ENCODE measurements around the gene SRRT.
A peak's percentile ranks its signal among the peaks of the same experiment; 100 is the strongest.

Gene SRRT

DNA sequence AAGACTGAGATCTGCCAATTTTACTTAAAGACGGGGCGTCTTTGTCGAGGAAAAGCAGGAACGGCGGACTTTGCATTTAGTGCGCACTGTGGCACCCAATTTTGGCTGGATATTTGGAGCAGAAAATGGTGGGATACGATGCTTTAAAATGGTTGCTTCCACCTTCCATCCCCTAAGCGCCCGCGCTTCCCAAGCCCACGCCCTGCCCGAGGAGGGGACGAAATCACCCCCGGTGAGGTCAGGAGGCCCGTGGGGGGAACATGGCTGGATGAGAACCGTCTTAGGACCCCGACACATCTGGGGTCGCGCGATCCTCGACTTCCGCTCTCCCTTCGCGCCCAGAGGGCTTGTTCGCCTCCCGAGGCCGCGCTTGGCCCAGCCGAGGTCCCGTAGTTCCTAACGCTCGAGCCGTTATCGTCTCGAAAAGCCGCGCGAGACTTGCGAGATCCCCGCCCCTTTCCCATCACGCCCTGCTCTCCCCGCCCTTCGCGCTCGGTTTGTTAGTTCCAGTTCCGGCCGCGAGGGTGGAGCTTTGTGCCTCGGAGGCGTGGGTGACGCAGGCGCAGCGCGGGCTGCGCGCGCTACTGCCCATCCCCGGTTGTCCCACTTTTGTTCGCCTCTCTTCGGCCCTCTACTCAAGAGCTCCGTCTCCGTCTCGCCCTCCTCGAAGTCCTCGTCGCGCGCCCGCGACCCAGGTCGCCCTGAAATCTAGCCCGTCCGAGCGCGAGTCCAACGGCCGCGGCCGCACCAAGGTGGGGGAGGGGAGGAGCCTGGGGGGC, at the start of gene SRRT:
TSS of gene SRRT (plus strand) at position 527 of the 779 bp plus-strand sequence. CDS start 488 bp downstream, outside the sequence.
- FAIRE-seq: peak; percentile 98

GRCh38 chr7:100825215-100825671, 49.7 kb upstream of the SRRT start:
- DNase-seq (ENCODE audit: low spot score): peak; percentile 40
- FAIRE-seq: no peak

More for the DNA sequence above, at the start of gene SRRT:
- peak; percentile 100 for DNase-seq (ENCODE audit: low spot score)

DNA sequence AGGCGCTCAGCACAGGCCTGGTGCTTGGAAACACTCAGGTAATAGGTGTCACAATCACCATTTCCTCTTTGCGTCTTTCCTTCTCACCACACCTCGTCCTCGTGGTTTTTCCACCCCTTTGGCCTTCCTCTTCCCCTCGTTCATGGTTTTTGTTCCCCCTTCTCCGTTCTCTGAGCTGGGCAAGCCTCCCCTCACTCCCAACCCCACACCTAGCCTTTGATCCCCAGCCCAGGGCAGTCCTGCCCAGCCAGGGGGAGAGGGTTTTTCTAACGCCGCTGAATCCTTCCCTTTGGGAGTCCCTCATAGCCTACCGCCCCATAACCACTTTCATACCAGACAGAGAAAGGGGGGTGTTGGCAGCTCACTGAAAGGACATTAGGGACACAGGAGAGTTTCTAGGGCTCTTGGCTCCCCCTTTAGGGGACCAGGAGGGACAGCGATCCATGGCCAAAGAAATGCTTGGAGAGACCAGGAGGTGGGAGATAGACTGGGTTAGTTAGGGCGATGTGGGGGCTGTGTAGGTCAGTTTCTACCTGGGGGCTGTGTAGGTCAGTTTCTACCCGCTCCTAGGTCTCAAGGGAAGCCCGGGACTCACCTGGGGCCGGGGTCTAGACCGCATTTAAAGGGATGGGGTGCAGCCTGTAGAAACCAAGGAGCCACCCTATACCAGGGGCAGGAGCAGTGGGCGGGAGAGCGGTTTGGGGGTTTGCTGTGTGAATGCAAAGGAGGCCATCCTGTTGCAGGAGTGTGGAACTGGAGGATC, 49.0 kb upstream of the SRRT start:
- no peak for FAIRE-seq

DNA sequence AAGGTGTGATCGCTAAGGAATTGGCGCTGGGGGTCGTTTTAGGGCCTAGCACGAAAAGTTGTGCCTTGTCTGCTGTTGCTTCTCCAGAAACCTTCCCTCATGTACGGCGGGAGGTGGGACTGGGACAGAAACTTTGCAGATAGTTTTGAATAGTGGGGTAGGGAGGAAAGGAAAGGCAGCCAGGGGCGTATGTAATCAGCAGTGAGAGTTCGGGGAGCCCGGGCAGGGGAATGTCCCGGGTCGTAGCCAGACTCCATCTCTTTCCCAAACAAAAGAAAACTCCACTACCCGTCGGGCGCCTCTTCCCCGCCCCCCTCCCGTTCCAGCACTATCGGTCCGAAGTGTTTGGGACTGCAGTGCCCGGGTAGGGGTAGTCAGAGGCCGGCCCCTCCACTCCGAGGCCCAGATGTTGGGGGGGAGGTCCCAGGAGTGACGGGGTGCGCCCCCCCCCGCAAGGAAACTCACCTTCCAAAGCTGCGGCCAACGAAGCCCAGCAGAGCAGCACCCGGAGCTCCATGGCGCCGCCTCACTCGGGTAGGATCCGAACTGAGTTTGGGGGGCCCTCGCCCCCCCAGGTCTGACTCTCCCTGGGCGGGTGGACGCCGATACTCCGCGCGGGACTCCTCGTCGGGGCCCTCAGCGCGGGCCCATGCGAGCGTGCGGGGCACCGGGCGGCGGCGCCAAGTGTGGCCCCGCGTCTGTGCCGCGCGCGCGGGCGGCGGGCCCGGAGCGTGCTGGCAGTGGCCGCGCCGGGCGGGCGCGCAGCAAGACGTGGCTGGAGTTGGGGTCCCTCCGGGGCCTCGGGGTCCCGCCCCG, 48.2 kb upstream of the SRRT start:
- FAIRE-seq (no peak), DNase-seq (ENCODE audit: low spot score) (no peak)

More for the DNA sequence above, 49.0 kb upstream of the SRRT start:
- DNase-seq (ENCODE audit: low spot score): no peak

GRCh38 chr7:100827330-100828226, 47.3 kb upstream of the SRRT start, which contains the start of gene EPHB4:
Gene EPHB4, minus strand, starts transcription at chr7:100827523. Its CDS starts 493 bp downstream, at chr7:100827030.
- DNase-seq (ENCODE audit: low spot score): peak; percentile 96
- FAIRE-seq: peak; percentile 32

DNA sequence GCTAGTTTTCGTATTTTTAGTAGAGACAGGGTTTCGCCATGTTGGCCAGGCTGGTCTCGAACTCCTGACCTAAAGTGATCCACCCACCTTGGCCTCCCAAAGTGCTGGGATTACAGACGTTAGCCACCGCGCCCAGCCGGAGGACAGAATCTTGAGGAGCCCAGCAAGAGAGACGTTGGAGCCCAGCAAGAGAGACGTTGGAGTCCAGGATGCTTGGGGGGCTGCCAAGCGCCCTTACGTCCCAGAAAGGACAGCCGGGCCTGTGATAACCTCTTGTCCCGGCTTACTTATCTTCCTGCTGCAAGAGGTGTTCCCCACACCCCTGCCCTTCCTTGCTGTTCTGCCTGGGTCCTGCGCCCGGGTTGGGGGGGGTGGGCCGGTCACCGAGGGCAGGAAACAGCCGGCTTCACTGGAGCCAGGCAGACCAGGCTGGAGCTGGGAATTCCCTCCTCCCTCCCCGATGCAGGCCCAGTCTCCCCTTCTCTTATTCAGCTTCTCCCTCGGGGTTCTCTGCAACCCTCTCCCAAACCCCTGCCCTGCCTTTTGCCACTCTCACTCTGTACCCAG, 45.7 kb upstream of the SRRT start:
- no peak for DNase-seq (ENCODE audit: low spot score)
- FAIRE-seq: no peak

DNA sequence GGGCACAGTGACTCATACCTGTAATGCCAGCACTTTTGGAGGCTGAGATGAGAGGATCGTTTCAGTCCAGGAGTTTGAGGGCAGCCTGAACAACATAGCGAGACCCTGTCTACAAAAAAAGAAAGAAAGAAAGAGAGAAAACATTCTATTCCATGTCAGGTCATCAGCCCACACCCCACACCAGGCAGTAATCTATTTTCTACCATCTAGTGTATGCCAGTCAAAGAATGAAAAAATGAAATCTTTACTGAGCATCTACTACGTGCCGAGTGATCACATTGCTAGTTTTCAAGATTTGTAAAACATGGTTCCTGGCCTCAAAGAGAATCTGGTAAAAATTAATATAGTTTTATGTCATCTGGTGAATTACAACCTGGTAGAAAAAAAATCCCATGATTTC, 44.5 kb upstream of the SRRT start:
- FAIRE-seq: no peak
- no peak for DNase-seq (ENCODE audit: low spot score)

DNA sequence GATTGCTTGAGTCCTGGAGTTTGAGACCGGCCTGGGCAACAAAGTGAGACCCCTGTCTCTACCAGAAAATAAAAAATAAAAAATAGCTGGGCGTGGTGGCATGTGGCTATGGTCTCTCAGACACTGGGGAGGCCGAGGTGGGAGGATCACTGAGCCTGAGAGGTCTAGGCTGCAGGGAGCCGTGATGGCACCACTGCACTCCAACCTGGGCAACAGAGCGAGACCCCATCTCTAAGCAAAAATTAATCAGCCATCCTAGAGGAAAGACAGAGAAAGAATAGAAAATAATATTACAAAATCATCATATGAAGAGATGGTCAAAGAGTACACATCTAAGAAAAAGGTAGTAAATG, 42.6 kb upstream of the SRRT start:
- no peak for DNase-seq (ENCODE audit: low spot score)
- no peak for FAIRE-seq

DNA sequence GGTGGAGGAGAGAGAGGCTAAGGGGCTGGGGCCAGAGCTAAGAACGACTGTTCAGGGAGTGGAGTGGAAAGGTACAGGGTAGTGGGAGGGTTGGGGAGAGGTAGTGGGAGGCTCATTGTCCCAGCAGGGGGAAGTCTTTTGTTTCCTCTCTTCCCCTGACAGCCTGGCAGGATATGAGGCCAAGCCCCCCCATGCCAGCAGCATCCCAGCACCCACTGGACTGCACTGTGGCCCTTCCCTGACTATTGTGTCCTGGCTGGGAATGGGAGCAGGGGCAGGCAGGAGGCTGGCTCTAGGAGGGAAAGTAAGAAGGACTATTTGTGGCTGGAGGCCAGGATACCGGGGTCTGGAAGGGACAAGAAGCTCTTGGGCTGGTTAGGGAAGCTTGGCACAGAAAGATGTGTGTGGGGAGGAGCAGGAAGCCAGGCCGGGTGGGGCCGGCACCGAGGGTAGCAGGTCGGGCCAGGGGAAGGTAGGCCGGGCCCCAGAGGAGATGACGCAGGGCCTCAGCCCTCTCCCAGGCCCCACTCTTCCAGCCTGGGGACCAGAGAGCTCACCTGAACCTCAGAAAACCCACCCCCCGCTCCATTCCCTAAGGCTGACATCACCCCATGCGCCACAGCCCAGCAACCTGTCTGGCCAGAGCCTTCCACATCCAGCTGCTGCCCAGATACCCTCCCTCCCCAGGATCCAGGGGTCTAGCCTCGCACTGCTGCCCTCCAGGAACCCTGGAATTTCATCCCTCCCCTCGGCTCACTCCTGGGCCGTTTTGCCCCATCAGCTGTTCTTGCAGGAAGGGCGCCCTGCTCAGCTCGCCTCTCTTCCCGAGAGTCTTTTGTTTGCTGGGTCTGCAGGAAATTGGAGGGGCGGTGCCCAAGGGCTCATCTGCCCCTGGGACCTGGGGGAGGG, 38.7 kb upstream of the SRRT start:
- FAIRE-seq: no peak
- DNase-seq (ENCODE audit: low spot score): peak; percentile 69

DNA sequence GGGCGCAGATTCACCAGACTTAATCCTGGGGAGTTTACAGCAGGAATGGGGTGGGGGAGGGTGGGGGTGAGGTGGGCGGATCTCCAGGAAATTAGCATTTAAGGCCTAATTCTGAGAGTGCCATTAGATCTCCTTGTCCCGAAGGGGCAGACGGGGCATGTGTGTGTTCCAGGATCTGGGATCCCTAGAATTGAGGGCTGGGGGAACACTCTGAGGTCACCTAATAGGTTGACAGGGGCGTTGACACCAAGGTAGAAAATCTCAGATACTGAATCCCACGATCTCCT, 38.1 kb upstream of the SRRT start:
- DNase-seq (ENCODE audit: low spot score): no peak
- FAIRE-seq: no peak

GRCh38 chr7:100837099-100837836, 37.6 kb upstream of the SRRT start:
- FAIRE-seq (peak; percentile 92), DNase-seq (ENCODE audit: low spot score) (peak; percentile 98)

DNA sequence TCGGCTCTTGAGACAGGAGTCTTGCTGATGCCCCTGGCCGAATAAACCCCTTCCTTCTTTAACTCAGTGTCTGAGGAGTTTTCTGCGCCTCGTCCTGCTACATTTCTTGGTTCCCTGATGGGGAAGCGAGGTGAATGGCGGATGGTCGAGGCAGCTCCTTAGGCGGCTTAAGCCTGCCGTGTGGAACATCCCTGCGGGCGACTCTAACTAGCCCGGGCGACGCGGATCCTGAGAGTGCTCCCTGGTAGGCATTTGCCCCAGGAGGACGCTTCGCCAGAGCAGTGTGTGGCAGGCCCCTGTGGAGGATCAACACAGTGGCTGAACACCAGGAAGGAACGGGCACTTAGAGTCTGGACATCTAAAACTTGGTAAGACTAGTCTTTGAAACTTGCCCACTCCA, 35.5 kb upstream of the SRRT start:
- FAIRE-seq: no peak
- DNase-seq (ENCODE audit: low spot score): no peak

GRCh38 chr7:100840470-100841100, 34.3 kb upstream of the SRRT start:
- DNase-seq (ENCODE audit: low spot score): no peak
- no peak for FAIRE-seq

GRCh38 chr7:100847360-100847759, 27.5 kb upstream of the SRRT start:
- DNase-seq (ENCODE audit: low spot score): no peak
- FAIRE-seq: no peak

GRCh38 chr7:100852048-100852872, 22.6 kb upstream of the SRRT start, which contains the start of gene SLC12A9:
Gene SLC12A9, plus strand, starts transcription at chr7:100852713. Its CDS starts 1,485 bp downstream, at chr7:100854198.
- FAIRE-seq: peak; percentile 95
- DNase-seq (ENCODE audit: low spot score): peak; percentile 99

GRCh38 chr7:100854146-100854895, 20.6 kb upstream of the SRRT start:
- peak; percentile 2 for DNase-seq (ENCODE audit: low spot score)

More at GRCh38 chr7:100854146-100854895, 20.6 kb upstream of the SRRT start:
- FAIRE-seq: no peak
